ENCODE results near the gene TRIM7.

GRCh38 chr5:181145133-181145532 is 59.9 kb downstream of the TRIM7 start:
- no peak for TF ChIP-seq CTCF (conservative IDR thresholded peaks at IDR 0.05)
- TF ChIP-seq ZFX (IDR thresholded peaks at IDR 0.05), result no peak

Data from C4-2B (cell line).